HEK293 (cell line): ENCODE data around the gene C2CD2L.
A peak's percentile ranks its signal among the peaks of the same experiment; 100 is the strongest.

ENCODE experiments used
- GLI2 ChIP-seq: fragments of 450-650 bp; formaldehyde crosslinking; IDR thresholded peaks from 2 replicates; pipeline ENCODE4; 2017; ENCODE audit warnings: missing biosample characterization, missing genetic modification characterization, low read depth, borderline replicate concordance
- ZBTB20 ChIP-seq: fragments of 450-650 bp; formaldehyde crosslinking; IDR thresholded peaks from 2 replicates; pipeline ENCODE4 v1.5.1; 2016; ENCODE audit warnings: missing biosample characterization, missing genetic modification characterization
- ZBTB8A ChIP-seq: fragments of 450-650 bp; formaldehyde crosslinking; IDR thresholded peaks from 2 replicates; pipeline ENCODE4 v1.5.1; 2016; ENCODE audit warnings: missing biosample characterization, missing genetic modification characterization
- ZIC2 ChIP-seq: fragments of 450-650 bp; formaldehyde crosslinking; IDR thresholded peaks from 2 replicates; pipeline ENCODE4 v1.5.1; 2016; ENCODE audit warnings: missing biosample characterization, missing genetic modification characterization
- ZNF140 ChIP-seq: fragments of 450-650 bp; formaldehyde crosslinking; IDR thresholded peaks from 2 replicates; pipeline ENCODE4 v1.5.1; 2016; ENCODE audit warnings: missing biosample characterization, missing genetic modification characterization
- ZNF146 ChIP-seq: fragments of 450-650 bp; formaldehyde crosslinking; IDR thresholded peaks from 2 replicates; pipeline ENCODE4 v1.5.1; 2016; ENCODE audit warnings: missing biosample characterization, missing genetic modification characterization
- ZNF157 ChIP-seq: fragments of 450-650 bp; formaldehyde crosslinking; IDR thresholded peaks from 2 replicates; pipeline ENCODE4 v1.5.1; 2016; ENCODE audit warnings: missing biosample characterization, missing genetic modification characterization
- ZNF341 ChIP-seq: fragments of 450-650 bp; formaldehyde crosslinking; IDR thresholded peaks from 2 replicates; pipeline ENCODE4; 2016; ENCODE audit warnings: low read depth, missing biosample characterization, missing genetic modification characterization
- ZNF514 ChIP-seq: fragments of 450-650 bp; formaldehyde crosslinking; IDR thresholded peaks from 2 replicates; pipeline ENCODE4 v1.5.1; 2016; ENCODE audit warnings: missing biosample characterization, missing genetic modification characterization
- ZNF621 ChIP-seq: fragments of 450-650 bp; formaldehyde crosslinking; IDR thresholded peaks from 2 replicates; pipeline ENCODE4 v1.5.1; 2017; ENCODE audit warnings: missing biosample characterization, missing genetic modification characterization
- ZNF654 ChIP-seq: fragments of 450-650 bp; formaldehyde crosslinking; IDR thresholded peaks from 2 replicates; pipeline ENCODE4 v1.5.1; 2016; ENCODE audit warnings: low read depth, missing biosample characterization, missing genetic modification characterization
- ZSCAN30 ChIP-seq: fragments of 450-650 bp; IDR thresholded peaks from 2 replicates; pipeline ENCODE4 v1.5.1; 2018; ENCODE audit warnings: missing biosample characterization, mild to moderate bottlenecking, missing genetic modification characterization, moderate library complexity
- TF ChIP-seq, protein P1 (sequence below): fragments of 450-650 bp; formaldehyde crosslinking; IDR thresholded peaks from 2 replicates; pipeline ENCODE4 v1.5.1; 2016; ENCODE audit warnings: missing biosample characterization, missing genetic modification characterization
- TF ChIP-seq, protein P2 (sequence below): fragments of 450-650 bp; formaldehyde crosslinking; IDR thresholded peaks from 2 replicates; pipeline ENCODE4 v1.5.1; 2016; ENCODE audit warnings: missing biosample characterization, missing genetic modification characterization, low read depth
- TF ChIP-seq, protein P3 (sequence below): sonication (generic); formaldehyde crosslinking; IDR thresholded peaks from 2 replicates; pipeline ENCODE4 v1.8.1; 2022; ENCODE audit warnings: mild to moderate bottlenecking, moderate library complexity, missing genetic modification reagents
- TF ChIP-seq, protein P4 (sequence below): fragments of 450-650 bp; formaldehyde crosslinking; IDR thresholded peaks from 2 replicates; pipeline ENCODE4 v1.5.1; 2016; ENCODE audit warnings: missing biosample characterization, missing genetic modification characterization
- TF ChIP-seq, protein P5 (sequence below): fragments of 450-650 bp; formaldehyde crosslinking; IDR thresholded peaks from 2 replicates; pipeline ENCODE4 v1.5.1; 2016; ENCODE audit warnings: missing biosample characterization, missing genetic modification characterization
- TF ChIP-seq, protein P6 (sequence below): fragments of 450-650 bp; IDR thresholded peaks from 2 replicates; pipeline ENCODE4 v1.5.1; 2018; ENCODE audit warnings: missing biosample characterization, mild to moderate bottlenecking, missing genetic modification characterization
- TF ChIP-seq, protein P7 (sequence below): fragments of 450-650 bp; IDR thresholded peaks from 2 replicates; pipeline ENCODE4 v1.5.1; 2018; ENCODE audit warnings: missing biosample characterization, missing genetic modification characterization
- TF ChIP-seq, protein P8 (sequence below): fragments of 450-650 bp; formaldehyde crosslinking; IDR thresholded peaks from 2 replicates; pipeline ENCODE4 v1.5.1; 2017; ENCODE audit warnings: missing biosample characterization, mild to moderate bottlenecking, missing genetic modification characterization, moderate library complexity
- TF ChIP-seq, protein P9 (sequence below): fragments of 450-650 bp; formaldehyde crosslinking; IDR thresholded peaks from 2 replicates; pipeline ENCODE4; 2016; ENCODE audit warnings: missing biosample characterization, missing genetic modification characterization
- TF ChIP-seq, protein P10 (sequence below): fragments of 450-650 bp; formaldehyde crosslinking; IDR thresholded peaks from 2 replicates; pipeline ENCODE4 v1.5.1; 2016; ENCODE audit warnings: missing biosample characterization, missing genetic modification characterization

Gene C2CD2L

DNA sequence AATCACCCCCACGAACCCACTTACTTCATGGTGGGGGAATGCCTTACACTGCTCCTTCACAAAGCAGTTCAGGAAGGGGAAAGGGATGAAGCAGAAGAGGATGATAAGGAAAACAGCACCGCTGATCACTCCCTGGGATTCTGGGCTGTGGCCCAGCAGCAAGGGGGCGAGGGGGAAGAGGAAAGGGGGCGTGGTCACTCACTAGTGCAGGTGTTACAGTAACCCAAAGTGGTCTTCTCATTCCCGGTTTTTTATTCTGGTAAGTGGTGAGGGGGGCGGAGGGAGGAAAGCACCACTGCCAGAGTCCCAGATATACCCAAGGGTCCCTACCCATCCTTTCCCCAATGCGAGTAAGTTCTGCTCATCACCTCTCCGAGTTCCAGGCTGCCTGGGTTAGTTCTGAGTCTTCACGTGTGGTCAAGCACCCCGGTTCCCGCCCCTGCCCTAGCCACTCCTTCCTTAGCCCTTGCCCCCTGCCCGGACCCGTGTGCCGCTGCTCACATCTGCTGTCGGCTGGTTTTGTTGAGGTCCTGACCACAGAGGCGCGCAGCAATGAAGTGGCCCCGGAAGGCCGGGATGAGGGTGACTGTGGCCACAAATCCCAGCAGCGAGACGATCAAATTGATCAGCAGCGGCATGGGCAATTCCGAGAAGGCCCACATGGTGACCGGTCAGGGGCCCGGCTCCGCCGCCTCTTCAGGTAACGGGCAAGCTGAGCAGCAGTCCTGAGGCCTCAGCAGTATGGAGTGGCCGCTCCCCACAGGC, 6.0 kb upstream of the C2CD2L start (continued):
- TF ChIP-seq, protein P1, sequence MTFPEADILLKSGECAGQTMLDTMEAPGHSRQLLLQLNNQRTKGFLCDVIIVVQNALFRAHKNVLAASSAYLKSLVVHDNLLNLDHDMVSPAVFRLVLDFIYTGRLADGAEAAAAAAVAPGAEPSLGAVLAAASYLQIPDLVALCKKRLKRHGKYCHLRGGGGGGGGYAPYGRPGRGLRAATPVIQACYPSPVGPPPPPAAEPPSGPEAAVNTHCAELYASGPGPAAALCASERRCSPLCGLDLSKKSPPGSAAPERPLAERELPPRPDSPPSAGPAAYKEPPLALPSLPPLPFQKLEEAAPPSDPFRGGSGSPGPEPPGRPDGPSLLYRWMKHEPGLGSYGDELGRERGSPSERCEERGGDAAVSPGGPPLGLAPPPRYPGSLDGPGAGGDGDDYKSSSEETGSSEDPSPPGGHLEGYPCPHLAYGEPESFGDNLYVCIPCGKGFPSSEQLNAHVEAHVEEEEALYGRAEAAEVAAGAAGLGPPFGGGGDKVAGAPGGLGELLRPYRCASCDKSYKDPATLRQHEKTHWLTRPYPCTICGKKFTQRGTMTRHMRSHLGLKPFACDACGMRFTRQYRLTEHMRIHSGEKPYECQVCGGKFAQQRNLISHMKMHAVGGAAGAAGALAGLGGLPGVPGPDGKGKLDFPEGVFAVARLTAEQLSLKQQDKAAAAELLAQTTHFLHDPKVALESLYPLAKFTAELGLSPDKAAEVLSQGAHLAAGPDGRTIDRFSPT (tag by site-specific recombination) = no peak
- TF ChIP-seq ZBTB8A (tag by site-specific recombination) (no peak), ZNF654 (tag by site-specific recombination) (no peak), ZNF621 (tag by site-specific recombination) (no peak), GLI2 (tag by site-specific recombination) (no peak), ZNF140 (tag by site-specific recombination) (no peak), ZNF514 (tag by site-specific recombination) (no peak), ZNF341 (tag by site-specific recombination) (peak; percentile 11; the same call in 1 of the 2 replicates), ZIC2 (tag by site-specific recombination) (no peak), ZBTB20 (peak; percentile 62; the same call in 1 of the 2 replicates), ZNF146 (tag by site-specific recombination) (no peak), ZSCAN30 (tag by site-specific recombination) (0 out of 2 replicates have a peak, but pooled peaks have one; percentile 38), ZNF157 (tag by site-specific recombination) (no peak)
- TF ChIP-seq, protein P2, sequence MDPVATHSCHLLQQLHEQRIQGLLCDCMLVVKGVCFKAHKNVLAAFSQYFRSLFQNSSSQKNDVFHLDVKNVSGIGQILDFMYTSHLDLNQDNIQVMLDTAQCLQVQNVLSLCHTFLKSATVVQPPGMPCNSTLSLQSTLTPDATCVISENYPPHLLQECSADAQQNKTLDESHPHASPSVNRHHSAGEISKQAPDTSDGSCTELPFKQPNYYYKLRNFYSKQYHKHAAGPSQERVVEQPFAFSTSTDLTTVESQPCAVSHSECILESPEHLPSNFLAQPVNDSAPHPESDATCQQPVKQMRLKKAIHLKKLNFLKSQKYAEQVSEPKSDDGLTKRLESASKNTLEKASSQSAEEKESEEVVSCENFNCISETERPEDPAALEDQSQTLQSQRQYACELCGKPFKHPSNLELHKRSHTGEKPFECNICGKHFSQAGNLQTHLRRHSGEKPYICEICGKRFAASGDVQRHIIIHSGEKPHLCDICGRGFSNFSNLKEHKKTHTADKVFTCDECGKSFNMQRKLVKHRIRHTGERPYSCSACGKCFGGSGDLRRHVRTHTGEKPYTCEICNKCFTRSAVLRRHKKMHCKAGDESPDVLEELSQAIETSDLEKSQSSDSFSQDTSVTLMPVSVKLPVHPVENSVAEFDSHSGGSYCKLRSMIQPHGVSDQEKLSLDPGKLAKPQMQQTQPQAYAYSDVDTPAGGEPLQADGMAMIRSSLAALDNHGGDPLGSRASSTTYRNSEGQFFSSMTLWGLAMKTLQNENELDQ = no peak
- TF ChIP-seq, protein P3, sequence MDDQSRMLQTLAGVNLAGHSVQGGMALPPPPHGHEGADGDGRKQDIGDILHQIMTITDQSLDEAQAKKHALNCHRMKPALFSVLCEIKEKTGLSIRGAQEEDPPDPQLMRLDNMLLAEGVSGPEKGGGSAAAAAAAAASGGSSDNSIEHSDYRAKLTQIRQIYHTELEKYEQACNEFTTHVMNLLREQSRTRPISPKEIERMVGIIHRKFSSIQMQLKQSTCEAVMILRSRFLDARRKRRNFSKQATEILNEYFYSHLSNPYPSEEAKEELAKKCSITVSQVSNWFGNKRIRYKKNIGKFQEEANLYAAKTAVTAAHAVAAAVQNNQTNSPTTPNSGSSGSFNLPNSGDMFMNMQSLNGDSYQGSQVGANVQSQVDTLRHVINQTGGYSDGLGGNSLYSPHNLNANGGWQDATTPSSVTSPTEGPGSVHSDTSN (CRISPR knock-in tag) = no peak
- TF ChIP-seq, protein P4, sequence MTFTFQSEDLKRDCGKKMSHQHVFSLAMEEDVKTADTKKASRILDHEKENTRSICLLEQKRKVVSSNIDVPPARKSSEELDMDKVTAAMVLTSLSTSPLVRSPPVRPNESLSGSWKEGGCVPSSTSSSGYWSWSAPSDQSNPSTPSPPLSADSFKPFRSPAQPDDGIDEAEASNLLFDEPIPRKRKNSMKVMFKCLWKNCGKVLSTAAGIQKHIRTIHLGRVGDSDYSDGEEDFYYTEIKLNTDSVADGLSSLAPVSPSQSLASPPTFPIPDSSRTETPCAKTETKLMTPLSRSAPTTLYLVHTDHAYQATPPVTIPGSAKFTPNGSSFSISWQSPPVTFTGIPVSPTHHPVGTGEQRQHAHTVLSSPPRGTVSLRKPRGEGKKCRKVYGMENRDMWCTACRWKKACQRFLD (tag by site-specific recombination) = no peak
- TF ChIP-seq, protein P5, sequence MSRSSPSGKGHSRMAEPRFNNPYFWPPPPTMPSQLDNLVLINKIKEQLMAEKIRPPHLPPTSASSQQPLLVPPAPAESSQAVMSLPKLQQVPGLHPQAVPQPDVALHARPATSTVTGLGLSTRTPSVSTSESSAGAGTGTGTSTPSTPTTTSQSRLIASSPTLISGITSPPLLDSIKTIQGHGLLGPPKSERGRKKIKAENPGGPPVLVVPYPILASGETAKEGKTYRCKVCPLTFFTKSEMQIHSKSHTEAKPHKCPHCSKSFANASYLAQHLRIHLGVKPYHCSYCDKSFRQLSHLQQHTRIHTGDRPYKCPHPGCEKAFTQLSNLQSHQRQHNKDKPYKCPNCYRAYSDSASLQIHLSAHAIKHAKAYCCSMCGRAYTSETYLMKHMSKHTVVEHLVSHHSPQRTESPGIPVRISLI = no peak
- TF ChIP-seq, protein P6, sequence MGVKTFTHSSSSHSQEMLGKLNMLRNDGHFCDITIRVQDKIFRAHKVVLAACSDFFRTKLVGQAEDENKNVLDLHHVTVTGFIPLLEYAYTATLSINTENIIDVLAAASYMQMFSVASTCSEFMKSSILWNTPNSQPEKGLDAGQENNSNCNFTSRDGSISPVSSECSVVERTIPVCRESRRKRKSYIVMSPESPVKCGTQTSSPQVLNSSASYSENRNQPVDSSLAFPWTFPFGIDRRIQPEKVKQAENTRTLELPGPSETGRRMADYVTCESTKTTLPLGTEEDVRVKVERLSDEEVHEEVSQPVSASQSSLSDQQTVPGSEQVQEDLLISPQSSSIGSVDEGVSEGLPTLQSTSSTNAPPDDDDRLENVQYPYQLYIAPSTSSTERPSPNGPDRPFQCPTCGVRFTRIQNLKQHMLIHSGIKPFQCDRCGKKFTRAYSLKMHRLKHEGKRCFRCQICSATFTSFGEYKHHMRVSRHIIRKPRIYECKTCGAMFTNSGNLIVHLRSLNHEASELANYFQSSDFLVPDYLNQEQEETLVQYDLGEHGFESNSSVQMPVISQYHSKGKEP = no peak
- TF ChIP-seq, protein P7, sequence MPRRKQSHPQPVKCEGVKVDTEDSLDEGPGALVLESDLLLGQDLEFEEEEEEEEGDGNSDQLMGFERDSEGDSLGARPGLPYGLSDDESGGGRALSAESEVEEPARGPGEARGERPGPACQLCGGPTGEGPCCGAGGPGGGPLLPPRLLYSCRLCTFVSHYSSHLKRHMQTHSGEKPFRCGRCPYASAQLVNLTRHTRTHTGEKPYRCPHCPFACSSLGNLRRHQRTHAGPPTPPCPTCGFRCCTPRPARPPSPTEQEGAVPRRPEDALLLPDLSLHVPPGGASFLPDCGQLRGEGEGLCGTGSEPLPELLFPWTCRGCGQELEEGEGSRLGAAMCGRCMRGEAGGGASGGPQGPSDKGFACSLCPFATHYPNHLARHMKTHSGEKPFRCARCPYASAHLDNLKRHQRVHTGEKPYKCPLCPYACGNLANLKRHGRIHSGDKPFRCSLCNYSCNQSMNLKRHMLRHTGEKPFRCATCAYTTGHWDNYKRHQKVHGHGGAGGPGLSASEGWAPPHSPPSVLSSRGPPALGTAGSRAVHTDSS (tag by site-specific recombination) = peak; percentile 79
- TF ChIP-seq, protein P8, sequence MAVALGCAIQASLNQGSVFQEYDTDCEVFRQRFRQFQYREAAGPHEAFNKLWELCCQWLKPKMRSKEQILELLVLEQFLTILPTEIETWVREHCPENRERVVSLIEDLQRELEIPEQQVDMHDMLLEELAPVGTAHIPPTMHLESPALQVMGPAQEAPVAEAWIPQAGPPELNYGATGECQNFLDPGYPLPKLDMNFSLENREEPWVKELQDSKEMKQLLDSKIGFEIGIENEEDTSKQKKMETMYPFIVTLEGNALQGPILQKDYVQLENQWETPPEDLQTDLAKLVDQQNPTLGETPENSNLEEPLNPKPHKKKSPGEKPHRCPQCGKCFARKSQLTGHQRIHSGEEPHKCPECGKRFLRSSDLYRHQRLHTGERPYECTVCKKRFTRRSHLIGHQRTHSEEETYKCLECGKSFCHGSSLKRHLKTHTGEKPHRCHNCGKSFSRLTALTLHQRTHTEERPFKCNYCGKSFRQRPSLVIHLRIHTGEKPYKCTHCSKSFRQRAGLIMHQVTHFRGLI (tag by site-specific recombination) = no peak
- TF ChIP-seq, protein P9, sequence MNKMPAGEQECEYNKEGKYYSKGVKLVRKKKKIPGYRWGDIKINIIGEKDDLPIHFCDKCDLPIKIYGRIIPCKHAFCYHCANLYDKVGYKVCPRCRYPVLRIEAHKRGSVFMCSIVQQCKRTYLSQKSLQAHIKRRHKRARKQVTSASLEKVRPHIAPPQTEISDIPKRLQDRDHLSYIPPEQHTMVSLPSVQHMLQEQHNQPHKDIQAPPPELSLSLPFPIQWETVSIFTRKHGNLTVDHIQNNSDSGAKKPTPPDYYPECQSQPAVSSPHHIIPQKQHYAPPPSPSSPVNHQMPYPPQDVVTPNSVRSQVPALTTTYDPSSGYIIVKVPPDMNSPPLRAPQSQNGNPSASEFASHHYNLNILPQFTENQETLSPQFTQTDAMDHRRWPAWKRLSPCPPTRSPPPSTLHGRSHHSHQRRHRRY (tag by site-specific recombination) = no peak
- TF ChIP-seq, protein P10, sequence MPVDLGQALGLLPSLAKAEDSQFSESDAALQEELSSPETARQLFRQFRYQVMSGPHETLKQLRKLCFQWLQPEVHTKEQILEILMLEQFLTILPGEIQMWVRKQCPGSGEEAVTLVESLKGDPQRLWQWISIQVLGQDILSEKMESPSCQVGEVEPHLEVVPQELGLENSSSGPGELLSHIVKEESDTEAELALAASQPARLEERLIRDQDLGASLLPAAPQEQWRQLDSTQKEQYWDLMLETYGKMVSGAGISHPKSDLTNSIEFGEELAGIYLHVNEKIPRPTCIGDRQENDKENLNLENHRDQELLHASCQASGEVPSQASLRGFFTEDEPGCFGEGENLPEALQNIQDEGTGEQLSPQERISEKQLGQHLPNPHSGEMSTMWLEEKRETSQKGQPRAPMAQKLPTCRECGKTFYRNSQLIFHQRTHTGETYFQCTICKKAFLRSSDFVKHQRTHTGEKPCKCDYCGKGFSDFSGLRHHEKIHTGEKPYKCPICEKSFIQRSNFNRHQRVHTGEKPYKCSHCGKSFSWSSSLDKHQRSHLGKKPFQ (tag by site-specific recombination) = no peak
